ENCODE data around the gene FRMD1. TPM values are rescaled to one million over a fixed set of nuclear protein-coding genes. Genes with fewer than 3 reads are reported as not detected.

Gene FRMD1
- total RNA-seq, 1 experiment from 2014 or later, result not detected

- ChIA-PET CTCF (no interaction called here), POLR2A (ENCODE audit: unreplicated experiment) (no interaction called here)
- Histone ChIP-seq H3K27me3 (ENCODE audit: insufficient read depth, low read depth) (peaks cover 98% of the 10 kb centered on the region), H3K4me1 (replicated peaks; ENCODE audit: insufficient read depth) (no peaks in the 10 kb centered on the region), H3K79me2 (ENCODE audit: low read depth) (no peaks in the 10 kb centered on the region), H3F3A (ENCODE audit: insufficient read depth, low read depth) (no peaks in the 10 kb centered on the region), H3K27ac (no peak overlapping the region), H3K36me3 (ENCODE audit: low read depth) (no peaks in the 10 kb centered on the region), H4K20me1 (ENCODE audit: insufficient read depth) (no peaks in the 10 kb centered on the region), H3K4me3 (no peak overlapping the region), H3K9me3 (ENCODE audit: insufficient read depth, low read depth) (no peaks in the 10 kb centered on the region), H3K4me2 (no peak overlapping the region), H3K9me2 (ENCODE audit: insufficient read depth) (no peaks in the 10 kb centered on the region), H2AFZ (no peak overlapping the region)
- intact Hi-C loops (cut with micrococcal nuclease; ENCODE audit: unreplicated experiment), result no loop called here
- no TSS peak for BruUV-seq (replicated peaks)
- TF ChIP-seq CTCF (conservative IDR thresholded peaks at IDR 0.05) (no peak), EZH2 (IDR thresholded peaks at IDR 0.05; ENCODE audit: low read depth) (no peak)
- no peak for DNase-seq
Measured at GRCh38 chr6:168082860-168083513, 4.0 kb upstream of the FRMD1 start.

GRCh38 chr6:168081858-168082546 lies 3.0 kb upstream of the FRMD1 start:
- BruUV-seq (replicated peaks), result no TSS peak
- Histone ChIP-seq H3K9me2 (ENCODE audit: insufficient read depth) (no peaks in the 10 kb centered on the region), H3F3A (ENCODE audit: insufficient read depth, low read depth) (no peaks in the 10 kb centered on the region), H4K20me1 (ENCODE audit: insufficient read depth) (no peaks in the 10 kb centered on the region), H3K36me3 (ENCODE audit: low read depth) (no peaks in the 10 kb centered on the region), H3K27ac (no peak overlapping the region), H3K4me3 (no peak overlapping the region), H2AFZ (no peak overlapping the region), H3K79me2 (ENCODE audit: low read depth) (no peaks in the 10 kb centered on the region), H3K9me3 (ENCODE audit: insufficient read depth, low read depth) (no peaks in the 10 kb centered on the region), H3K27me3 (ENCODE audit: insufficient read depth, low read depth) (peaks cover 94% of the 10 kb centered on the region), H3K4me1 (replicated peaks; ENCODE audit: insufficient read depth) (no peaks in the 10 kb centered on the region), H3K4me2 (no peak overlapping the region)
- intact Hi-C loops (cut with micrococcal nuclease; ENCODE audit: unreplicated experiment), result no loop called here
- ChIA-PET CTCF (no interaction called here), POLR2A (ENCODE audit: unreplicated experiment) (no interaction called here)
- no peak for TF ChIP-seq CTCF (conservative IDR thresholded peaks at IDR 0.05)
- no peak for TF ChIP-seq EZH2 (IDR thresholded peaks at IDR 0.05; ENCODE audit: low read depth)
- DNase-seq, result no peak

DNA sequence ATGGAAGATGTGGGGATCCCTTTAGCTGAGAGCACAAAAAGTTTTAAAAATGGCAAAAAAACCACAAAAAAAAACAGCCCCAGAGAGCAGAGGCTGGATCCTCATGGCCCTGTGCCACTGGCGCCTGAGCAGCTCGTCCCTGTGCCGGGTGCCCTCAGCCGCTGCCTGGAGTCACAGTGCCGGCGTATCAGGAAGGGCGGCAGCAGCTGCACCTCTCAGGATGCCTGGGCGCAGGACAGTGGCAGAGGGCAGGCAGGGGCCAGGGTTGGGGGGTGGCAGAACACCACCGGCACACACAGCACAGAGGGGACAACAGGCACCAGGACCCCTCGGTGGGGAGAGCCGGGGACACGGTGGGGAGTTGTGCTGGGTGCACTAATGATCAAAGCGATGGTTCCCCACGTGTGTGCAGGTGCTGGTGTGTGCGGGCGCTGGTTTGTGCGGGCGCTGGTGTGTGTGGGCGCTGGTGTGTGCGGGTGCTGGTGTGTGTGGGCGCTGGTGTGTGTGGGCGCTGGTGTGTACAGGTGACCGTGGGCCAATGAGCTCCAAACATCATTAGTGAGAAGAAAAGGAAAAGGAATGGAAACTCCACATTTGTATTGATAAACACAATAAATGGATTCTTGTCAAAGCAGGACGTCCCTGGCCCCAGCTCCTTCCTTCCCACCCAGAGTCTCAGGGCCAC lies 1.5 kb upstream of the FRMD1 start:
- Histone ChIP-seq H2AFZ (no peak overlapping the region), H3K4me3 (no peak overlapping the region), H3K9me2 (ENCODE audit: insufficient read depth) (no peaks in the 10 kb centered on the region), H3K27me3 (ENCODE audit: insufficient read depth, low read depth) (peaks cover 94% of the 10 kb centered on the region), H3K79me2 (ENCODE audit: low read depth) (no peaks in the 10 kb centered on the region), H3K4me1 (replicated peaks; ENCODE audit: insufficient read depth) (no peaks in the 10 kb centered on the region), H3F3A (ENCODE audit: insufficient read depth, low read depth) (no peaks in the 10 kb centered on the region), H3K27ac (no peak overlapping the region), H4K20me1 (ENCODE audit: insufficient read depth) (no peaks in the 10 kb centered on the region), H3K9me3 (ENCODE audit: insufficient read depth, low read depth) (no peaks in the 10 kb centered on the region), H3K4me2 (no peak overlapping the region), H3K36me3 (ENCODE audit: low read depth) (no peaks in the 10 kb centered on the region)
- intact Hi-C loops (cut with micrococcal nuclease; ENCODE audit: unreplicated experiment), result no loop called here
- ChIA-PET POLR2A (ENCODE audit: unreplicated experiment) (no interaction called here), CTCF (no interaction called here)
- BruUV-seq (replicated peaks), result no TSS peak
- TF ChIP-seq EZH2 (IDR thresholded peaks at IDR 0.05; ENCODE audit: low read depth) (no peak), CTCF (conservative IDR thresholded peaks at IDR 0.05) (no peak)
- DNase-seq, result no peak

Measured in PC-9 (cell line).